Activated T-helper 1 cell treated with anti-CD3 and anti-CD28 coated beads, Interleukin-12 subunit alpha, Interleukin-12 subunit beta, Interleukin-2, Interleukin-4 antibody, amounts not matched to agents 30 ng/mL and 10 ng/mL and 1 ng/mL, durations not matched to agents 14 hours and 24 hours and 36 hours (primary cell): ENCODE data around the gene ITPKB. TPM values are rescaled to one million over a fixed set of nuclear protein-coding genes. Genes with fewer than 3 reads are reported as not detected.

Experiments used
- DNase-seq: peaks from one replicate; pipeline ENCODE4 v3.0.0; 2021; ENCODE audit warnings: low spot score
- H3K27ac Mint-ChIP-seq: one replicate; pipeline ENCODE4 v1.8.0; 2021; ENCODE audit warnings: mild to moderate bottlenecking, mixed read lengths
- H3K27me3 Mint-ChIP-seq: one replicate; pipeline ENCODE4 v1.8.0; 2022; ENCODE audit warnings: mild to moderate bottlenecking, moderate library complexity, mixed read lengths; ENCODE audit not compliant: insufficient read depth
- H3K36me3 Mint-ChIP-seq: one replicate; pipeline ENCODE4 v1.8.0; 2021; ENCODE audit warnings: low read depth, mixed read lengths
- H3K4me1 Mint-ChIP-seq: one replicate; pipeline ENCODE4 v1.8.0; 2021; ENCODE audit warnings: low read depth, mixed read lengths
- H3K4me3 Mint-ChIP-seq: one replicate; pipeline ENCODE4 v1.8.0; 2021; ENCODE audit warnings: mild to moderate bottlenecking, moderate library complexity, mixed read lengths
- H3K9me3 Mint-ChIP-seq: one replicate; pipeline ENCODE4 v1.8.0; 2021; ENCODE audit warnings: mixed read lengths
- intact Hi-C: fragments of 100-400 bp; cut with micrococcal nuclease; formaldehyde crosslinking; loops from one replicate; pipeline ENCODE4 v1.15.1; 2024
- total RNA-seq: library from RNA; stranded (reverse); gene quantifications from 2 replicates; pipeline ENCODE4 v1.2.3, GENCODE V29; 2022

ITPKB gene
- total RNA-seq, 1 donor from 2014 or later = 38.5 TPM

DNA sequence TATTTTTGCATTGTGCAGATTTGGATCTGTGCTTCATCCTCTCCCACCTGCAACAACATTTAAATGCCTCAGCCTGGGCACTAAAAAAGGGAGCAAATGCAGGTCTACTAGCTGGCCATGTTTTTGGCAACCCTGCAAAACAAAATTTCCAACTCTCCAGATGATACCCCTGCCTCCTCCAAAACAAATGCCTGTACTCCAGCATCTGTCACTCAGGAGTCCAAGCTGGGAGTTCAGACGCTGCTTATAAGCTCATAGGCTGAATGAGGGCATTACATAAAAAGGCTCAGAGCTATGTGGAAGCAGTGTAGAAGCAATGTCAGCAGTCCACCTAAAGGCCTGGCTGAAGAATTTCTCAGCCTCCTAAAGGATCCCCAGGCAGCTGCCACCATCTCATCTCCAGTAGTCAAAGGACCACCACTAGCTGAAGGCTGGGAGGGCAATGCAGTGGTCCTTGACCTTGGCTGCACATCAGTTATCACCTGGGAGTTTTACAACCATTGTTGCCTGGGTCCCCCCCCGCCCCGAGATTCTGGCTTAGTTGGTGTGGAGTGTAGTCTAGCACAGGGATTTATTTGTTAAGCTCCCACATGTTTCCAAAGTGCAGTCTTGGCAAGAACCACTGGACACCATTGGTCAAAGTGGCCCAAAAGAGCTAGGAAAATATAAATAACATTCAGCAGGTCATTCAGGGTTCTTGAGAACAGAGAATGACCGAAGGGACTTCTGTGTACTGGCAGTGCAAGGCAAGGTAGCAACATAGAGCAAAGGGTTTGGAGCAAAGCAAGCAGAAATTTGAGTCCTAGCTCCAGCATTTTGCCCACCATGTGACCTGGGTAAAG is 57.2 kb downstream of the ITPKB start:
- no peaks in the 10 kb centered on the region for H3K27me3 Mint-ChIP-seq
- H3K4me1 Mint-ChIP-seq = peaks cover 97% of the 10 kb centered on the region
- H3K27ac Mint-ChIP-seq = no peak overlapping the region
- H3K4me3 Mint-ChIP-seq = no peak overlapping the region
- intact Hi-C loops = no loop called here
- H3K9me3 Mint-ChIP-seq = no peaks in the 10 kb centered on the region
- peaks cover 32% of the 10 kb centered on the region for H3K36me3 Mint-ChIP-seq
- DNase-seq = no peak

DNA sequence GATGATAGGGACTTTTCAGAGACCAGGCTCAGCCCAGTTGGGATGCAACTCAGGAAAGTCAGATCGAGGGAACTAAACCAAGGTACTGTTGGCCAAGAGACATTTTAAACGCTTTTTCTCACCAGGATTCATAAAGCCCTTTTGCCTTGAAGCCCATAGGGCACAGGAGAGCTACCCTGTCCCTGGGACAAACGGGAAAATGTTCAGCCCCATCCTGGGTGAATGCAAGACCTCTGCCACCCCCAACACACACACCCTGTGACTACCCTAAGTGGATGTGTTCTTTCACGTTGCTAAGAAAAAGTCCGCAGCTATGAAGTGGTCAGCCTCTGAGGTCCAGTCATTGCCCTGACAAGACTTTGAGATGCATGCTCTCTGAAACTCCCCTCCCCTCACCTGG is 58.4 kb downstream of the ITPKB start:
- DNase-seq = no peak
- Mint-ChIP-seq H3K36me3 (peaks cover 27% of the 10 kb centered on the region), H3K4me3 (peak overlapping the region; percentile 82), H3K4me1 (peaks cover 97% of the 10 kb centered on the region), H3K27ac (peak overlapping the region; percentile 97), H3K27me3 (no peaks in the 10 kb centered on the region), H3K9me3 (no peaks in the 10 kb centered on the region)
- intact Hi-C loops = no loop called here

DNA sequence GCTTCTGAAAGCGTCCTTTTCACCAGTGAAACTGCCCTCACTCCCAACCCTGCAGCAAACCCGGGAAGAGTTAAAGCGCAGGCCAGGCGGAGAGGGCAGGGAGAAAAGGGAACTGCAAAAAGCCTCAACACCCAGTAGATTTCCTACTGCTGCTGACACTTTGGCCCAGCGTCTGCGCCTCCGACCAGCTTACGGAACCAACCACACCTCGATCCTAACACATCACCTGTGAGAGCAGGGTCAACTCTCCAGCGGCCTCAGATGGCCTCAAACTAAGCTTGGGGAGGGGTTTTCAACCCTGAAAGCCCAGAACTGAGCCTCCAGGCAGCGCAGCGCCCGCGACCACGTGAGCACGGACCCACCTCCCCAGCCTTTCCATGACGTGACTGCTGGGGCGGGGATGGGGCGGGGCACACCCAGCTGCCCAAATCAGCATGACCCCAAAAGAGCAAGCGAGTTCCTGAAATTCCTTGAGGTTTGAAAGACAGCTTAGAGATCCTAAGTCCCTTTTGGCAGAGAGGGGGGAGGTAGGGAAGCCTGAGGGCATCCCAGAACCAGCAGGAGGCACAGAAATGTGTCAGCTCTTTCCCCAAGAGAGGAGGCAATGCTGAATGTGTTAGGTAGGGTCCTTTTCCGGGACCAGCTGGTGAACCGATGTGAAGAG is 59.1 kb downstream of the ITPKB start:
- intact Hi-C loops = loop anchor here (1.0 to 5.0 kb wide), 4 partner anchors 10 to 273 kb away; partner anchors contain the start of gene PARP1
- no peaks in the 10 kb centered on the region for H3K9me3 Mint-ChIP-seq

DNA sequence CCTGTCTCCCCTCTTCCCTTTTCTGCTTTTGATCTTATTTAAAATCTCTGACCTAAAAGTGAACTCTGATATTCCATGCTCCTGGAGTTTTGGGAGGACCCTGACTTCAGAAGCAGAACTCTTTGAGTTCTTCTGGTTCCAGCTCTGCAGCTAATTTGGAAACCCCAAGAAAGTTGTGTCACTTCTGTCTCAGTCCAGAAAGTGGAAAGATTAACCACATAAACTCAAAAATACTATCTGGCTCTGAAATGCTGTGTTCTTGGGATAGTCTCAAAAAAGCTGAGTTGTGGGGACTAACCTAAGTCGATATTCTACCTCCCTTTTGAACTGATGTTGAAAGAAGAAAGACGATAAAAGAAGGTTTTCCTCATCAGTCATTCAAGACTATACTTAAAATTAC is 59.8 kb downstream of the ITPKB start:
- H3K27me3 Mint-ChIP-seq = no peaks in the 10 kb centered on the region
- no peak for DNase-seq
- H3K27ac Mint-ChIP-seq = peak overlapping the region; percentile 97
- H3K9me3 Mint-ChIP-seq = no peaks in the 10 kb centered on the region
- intact Hi-C loops = loop anchor here (1.0 to 5.0 kb wide), 4 partner anchors 11 to 272 kb away; partner anchors contain the start of gene PARP1
- peaks cover 21% of the 10 kb centered on the region for H3K36me3 Mint-ChIP-seq
- H3K4me3 Mint-ChIP-seq = peak overlapping the region; percentile 82
- H3K4me1 Mint-ChIP-seq = peaks cover 97% of the 10 kb centered on the region

More for the DNA sequence above, 59.1 kb downstream of the ITPKB start:
- peak; percentile 65 for DNase-seq
- H3K36me3 Mint-ChIP-seq = peaks cover 22% of the 10 kb centered on the region
- peak overlapping the region; percentile 97 for H3K27ac Mint-ChIP-seq
- H3K4me1 Mint-ChIP-seq = peaks cover 97% of the 10 kb centered on the region
- H3K27me3 Mint-ChIP-seq = no peaks in the 10 kb centered on the region
- H3K4me3 Mint-ChIP-seq = peak overlapping the region; percentile 82

DNA sequence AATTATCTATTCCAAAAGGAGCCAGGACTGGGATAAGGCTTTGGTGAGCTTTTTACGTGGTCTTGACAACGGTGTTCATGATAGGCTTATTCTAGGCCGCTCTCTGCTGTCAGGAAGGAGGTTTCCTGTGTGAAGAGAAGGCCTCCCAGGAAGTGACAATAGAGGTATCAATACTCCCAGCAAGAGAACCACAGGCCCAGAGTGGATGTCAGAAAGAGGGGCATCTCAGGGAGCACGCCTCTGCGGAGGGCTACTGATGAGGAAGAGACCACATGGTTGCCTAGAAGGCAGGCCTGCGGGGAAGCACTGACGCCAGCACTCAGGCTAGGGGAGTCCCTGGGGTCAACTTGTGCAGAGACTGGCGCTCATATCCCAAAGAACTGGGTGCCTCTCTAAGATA is 60.4 kb downstream of the ITPKB start:
- H3K9me3 Mint-ChIP-seq = no peaks in the 10 kb centered on the region
- DNase-seq = no peak
- H3K4me1 Mint-ChIP-seq = peaks cover 95% of the 10 kb centered on the region
- H3K4me3 Mint-ChIP-seq = peak overlapping the region; percentile 82
- H3K27ac Mint-ChIP-seq = peak overlapping the region; percentile 97
- peaks cover 16% of the 10 kb centered on the region for H3K36me3 Mint-ChIP-seq
- intact Hi-C loops = loop anchor here (1.0 to 5.0 kb wide), 4 partner anchors 12 to 271 kb away; partner anchors contain the start of gene PARP1
- H3K27me3 Mint-ChIP-seq = no peaks in the 10 kb centered on the region

DNA sequence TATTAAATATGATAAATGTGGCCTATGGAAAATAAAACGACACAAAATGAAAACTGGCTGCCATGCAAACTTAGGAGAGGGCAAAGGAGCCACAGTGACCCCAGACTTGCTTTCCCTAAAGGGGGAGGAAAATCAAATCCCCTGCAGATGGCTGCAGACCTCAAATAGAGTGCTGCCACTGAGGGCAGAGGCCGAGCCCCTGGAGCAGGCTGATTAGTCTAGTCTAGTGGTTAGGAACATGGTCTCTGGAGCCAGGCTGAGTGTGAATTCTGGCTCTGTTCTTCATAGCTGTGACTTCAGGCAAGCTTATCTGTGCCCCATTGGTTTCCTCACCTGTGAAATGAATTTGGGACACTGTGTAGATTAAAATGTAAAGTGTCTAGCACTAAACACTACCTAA is 60.8 kb downstream of the ITPKB start:
- peaks cover 95% of the 10 kb centered on the region for H3K4me1 Mint-ChIP-seq
- intact Hi-C loops = loop anchor here (5.0 kb wide), 2 partner anchors 119 to 271 kb away; partner anchors contain the start of gene PARP1

DNA sequence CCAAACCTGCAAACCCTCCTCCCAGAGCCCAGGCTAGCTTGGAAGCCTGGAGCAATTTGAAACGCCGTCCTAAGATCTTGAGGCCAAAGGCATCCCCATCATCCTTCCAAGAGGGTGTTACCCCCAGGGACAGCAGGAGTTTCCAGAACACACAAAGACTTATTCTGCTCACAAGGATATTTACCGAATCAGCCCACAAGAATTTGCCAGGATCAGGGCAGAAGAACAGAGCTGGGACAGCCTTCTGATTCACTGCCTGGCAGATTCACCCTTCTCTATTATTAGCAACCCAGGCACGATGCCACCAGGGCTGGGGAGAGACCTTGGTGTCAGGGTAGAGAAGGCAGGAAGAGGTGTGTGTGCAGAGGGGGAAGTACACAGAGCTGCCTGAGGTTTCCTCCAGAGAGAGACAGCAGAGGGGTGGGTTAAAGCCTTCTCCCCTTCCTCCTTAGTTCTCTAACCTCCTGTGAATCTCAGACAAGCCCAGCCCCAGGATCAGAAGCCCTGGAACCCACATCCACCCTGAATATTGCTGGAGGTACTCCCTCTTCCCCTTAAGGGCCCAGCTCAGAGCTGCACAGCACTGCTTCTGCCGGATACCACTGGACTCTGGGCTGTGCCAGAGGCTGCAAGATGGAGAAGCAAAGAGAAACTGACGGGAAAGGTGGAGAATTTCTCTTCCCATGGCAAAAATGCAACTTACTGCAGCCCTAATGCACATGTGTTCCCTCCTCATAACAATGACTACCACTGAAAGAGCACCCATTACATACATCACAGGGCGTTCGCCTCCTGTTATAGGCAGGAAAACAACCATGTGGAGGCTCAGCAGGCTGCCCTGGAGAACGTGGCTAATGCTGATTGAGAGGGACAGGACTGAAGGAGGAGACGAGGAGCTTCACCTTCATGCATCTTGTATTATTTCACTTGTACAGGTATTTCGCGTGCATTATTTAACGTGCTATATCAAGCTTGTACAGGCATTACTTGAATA is 61.8 kb downstream of the ITPKB start:
- peak overlapping the region; percentile 93 for H3K27ac Mint-ChIP-seq
- peaks cover 91% of the 10 kb centered on the region for H3K4me1 Mint-ChIP-seq
- intact Hi-C loops = loop anchor here (5.0 kb wide), 2 partner anchors 120 to 270 kb away; partner anchors contain the start of gene PARP1
- H3K4me3 Mint-ChIP-seq = peak overlapping the region; percentile 75
- no peaks in the 10 kb centered on the region for H3K9me3 Mint-ChIP-seq
- no peaks in the 10 kb centered on the region for H3K27me3 Mint-ChIP-seq
- H3K36me3 Mint-ChIP-seq = peaks cover 14% of the 10 kb centered on the region
- peak; percentile 64 for DNase-seq

More for the DNA sequence above, 60.8 kb downstream of the ITPKB start:
- DNase-seq = no peak
- Mint-ChIP-seq H3K9me3 (no peaks in the 10 kb centered on the region), H3K36me3 (peaks cover 12% of the 10 kb centered on the region), H3K4me3 (peak overlapping the region; percentile 82), H3K27ac (peak overlapping the region; percentile 97), H3K27me3 (no peaks in the 10 kb centered on the region)

DNA sequence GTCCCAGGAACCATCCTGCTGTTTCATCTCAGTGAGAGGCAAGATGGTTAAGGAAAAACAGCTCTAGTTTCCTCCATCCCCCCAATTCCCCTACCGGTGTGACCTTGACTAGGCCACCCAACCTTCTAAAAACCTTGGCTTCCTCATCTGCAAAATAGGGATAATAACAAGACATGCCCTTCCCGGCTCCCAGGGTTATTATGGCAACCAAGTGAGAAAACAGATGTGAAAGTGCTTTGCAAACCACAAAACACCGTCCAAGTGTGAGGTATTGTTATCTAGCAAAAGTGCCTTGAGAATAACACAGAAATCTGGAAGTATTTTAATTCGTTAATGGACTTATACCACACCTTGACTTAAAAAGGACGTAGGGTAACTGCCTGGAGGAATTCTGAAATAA is 62.7 kb downstream of the ITPKB start:
- no peak for DNase-seq
- Mint-ChIP-seq H3K27ac (peak overlapping the region; percentile 93), H3K36me3 (peaks cover 23% of the 10 kb centered on the region), H3K4me3 (peak overlapping the region; percentile 57), H3K27me3 (no peaks in the 10 kb centered on the region), H3K4me1 (peaks cover 93% of the 10 kb centered on the region), H3K9me3 (no peaks in the 10 kb centered on the region)
- intact Hi-C loops = loop anchor here (1.0 to 5.0 kb wide), 3 partner anchors 42 to 269 kb away; partner anchors contain the start of gene PARP1

DNA sequence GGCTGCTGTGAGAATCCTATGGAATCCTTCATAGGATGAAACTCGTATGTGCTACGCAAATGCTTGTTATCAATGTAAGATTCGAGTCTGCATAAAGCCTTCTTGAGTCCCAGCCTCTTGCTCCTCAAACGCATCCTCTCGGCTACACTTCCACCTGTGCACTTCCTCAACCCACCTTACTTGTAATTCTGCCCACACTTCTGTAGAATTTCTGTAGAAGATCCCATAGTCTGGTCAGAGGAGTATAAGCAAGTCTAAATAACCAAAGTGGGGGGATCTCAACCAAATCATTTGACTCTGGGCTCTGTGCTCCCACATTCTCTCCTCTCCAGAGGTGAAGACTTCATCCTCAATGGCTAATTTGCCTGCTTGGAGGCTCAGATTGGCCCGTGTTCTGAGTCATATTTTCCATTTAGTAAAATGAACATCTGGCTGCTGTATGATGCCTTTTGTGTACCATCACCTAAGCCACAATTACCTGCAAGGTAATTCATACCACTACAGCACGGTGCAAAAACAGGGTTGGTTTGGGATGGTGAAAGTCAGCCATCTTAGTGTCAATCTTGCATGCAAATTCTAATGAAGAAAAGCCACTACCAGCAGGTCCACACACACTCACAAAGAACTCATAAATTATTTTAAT is 63.2 kb downstream of the ITPKB start:
- peaks cover 28% of the 10 kb centered on the region for H3K36me3 Mint-ChIP-seq
- H3K4me1 Mint-ChIP-seq = peaks cover 93% of the 10 kb centered on the region

DNA sequence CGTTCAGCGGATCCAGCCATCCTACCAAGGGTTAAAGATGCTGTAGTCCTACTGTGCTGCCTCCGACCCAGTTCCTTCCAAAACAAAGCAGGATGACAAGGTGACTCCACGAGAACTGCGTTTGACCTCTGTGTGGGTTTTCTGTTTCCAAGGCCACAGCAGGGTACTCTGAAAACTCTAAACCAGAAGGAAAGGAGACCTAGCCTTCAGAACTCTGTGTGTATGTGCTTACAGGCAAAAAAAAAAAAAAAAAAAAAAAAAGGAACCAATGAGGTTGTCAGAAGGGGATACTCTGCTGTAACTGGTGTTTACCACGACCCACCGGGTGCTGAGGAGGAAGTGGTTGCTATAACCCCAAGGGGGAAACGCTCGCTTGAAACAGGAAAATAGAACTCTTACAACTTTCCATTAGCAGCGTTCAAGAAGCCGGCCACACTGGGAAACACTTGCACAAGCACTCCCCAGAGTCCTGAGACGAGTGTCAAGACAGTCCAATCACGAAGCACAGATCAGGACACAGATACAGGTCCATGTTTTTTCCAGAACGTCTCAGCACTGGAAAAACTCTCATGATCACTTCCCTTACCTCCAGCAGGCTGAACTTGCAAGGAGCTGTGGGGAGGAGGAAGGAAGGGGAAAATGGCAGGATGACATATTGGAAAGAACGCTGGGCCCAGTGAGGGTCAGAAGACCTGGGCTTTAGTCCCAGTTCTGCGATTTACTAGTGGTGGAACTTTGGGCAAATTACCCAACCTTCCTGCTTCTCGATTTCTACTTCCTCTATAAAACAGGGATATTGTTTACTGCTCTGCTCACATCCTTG is 64.0 kb downstream of the ITPKB start:
- Mint-ChIP-seq H3K4me1 (peaks cover 87% of the 10 kb centered on the region), H3K27me3 (no peaks in the 10 kb centered on the region), H3K27ac (peak overlapping the region; percentile 93), H3K9me3 (no peaks in the 10 kb centered on the region), H3K36me3 (peaks cover 28% of the 10 kb centered on the region), H3K4me3 (peak overlapping the region; percentile 57)
- DNase-seq = peak; percentile 75
- intact Hi-C loops = loop anchor here (1.0 to 5.0 kb wide), 10 partner anchors 12 to 268 kb away; partner anchors contain the start of genes ITPKB and PARP1

More for the DNA sequence above, 63.2 kb downstream of the ITPKB start:
- DNase-seq = no peak
- H3K27me3 Mint-ChIP-seq = no peaks in the 10 kb centered on the region
- H3K27ac Mint-ChIP-seq = peak overlapping the region; percentile 93
- H3K4me3 Mint-ChIP-seq = peak overlapping the region; percentile 57
- intact Hi-C loops = loop anchor here (1.0 to 5.0 kb wide), 11 partner anchors 13 to 269 kb away; partner anchors contain the start of genes ITPKB and PARP1
- H3K9me3 Mint-ChIP-seq = no peaks in the 10 kb centered on the region

DNA sequence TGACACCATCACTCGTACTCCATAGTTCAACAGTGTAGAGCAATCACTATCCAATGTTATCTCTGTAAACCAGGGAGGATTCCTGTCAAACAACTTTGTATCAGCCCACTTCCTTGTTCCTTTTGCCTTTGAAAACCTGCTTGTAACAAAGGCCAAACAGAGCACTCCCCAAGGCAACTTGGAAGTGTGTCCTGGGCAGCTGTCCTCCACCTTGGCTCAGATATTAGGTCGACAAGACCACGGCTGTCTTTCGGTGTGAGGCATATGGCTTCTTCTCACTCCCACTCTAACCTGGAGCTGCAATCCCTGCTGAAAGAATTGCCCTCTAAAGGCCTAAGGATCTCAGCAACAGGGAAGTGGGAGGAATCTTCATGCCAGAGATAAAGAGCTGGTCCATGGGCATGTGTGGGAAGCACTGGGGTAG is 66.7 kb downstream of the ITPKB start:
- Mint-ChIP-seq H3K4me3 (no peak overlapping the region), H3K4me1 (peaks cover 61% of the 10 kb centered on the region), H3K27me3 (no peaks in the 10 kb centered on the region), H3K27ac (peak overlapping the region; percentile 35), H3K36me3 (peaks cover 30% of the 10 kb centered on the region), H3K9me3 (no peaks in the 10 kb centered on the region)
- intact Hi-C loops = no loop called here
- DNase-seq = no peak
